H1 (cell line): ENCODE data around the gene WDR43. TPM values are rescaled to one million over a fixed set of nuclear protein-coding genes. Genes with fewer than 3 reads are reported as not detected.

ENCODE experiments used
- CTBP2 ChIP-seq: IDR thresholded peaks from 2 replicates; pipeline ENCODE4 v1.7.0; 2011; ENCODE audit warnings: borderline replicate concordance, mild to moderate bottlenecking, moderate library complexity, mixed read lengths, low read length; ENCODE audit not compliant: insufficient read depth, insufficient read length
- SIN3A ChIP-seq, 2 experiments: IDR thresholded peaks in 1 of 2; conservative IDR thresholded peaks in 1 of 2; 2 replicates each; pipeline ENCODE4 v1.6.1; 2011 to 2012; ENCODE audit warnings: low read length in 2 of 2, improper control_type of control experiment in 1 of 2, low read depth in 1 of 2, mild to moderate bottlenecking in 1 of 2
- polyA plus RNA-seq, 7 experiments: library from polyadenylated mRNA; depleted of rRNA in 3 of 7; stranded (reverse) in 5 of 7; unstranded in 2 of 7; fragments of >200 nt in 5 of 7; fragments of 200-250 nt in 2 of 7; gene quantifications; 1 replicate in 5 of 7; 2 replicates in 1 of 7; 4 replicates in 1 of 7; pipeline versions ENCODE4 v1.2.1 to v1.2.3, GENCODE V29; 2011 to 2013; ENCODE audit warnings: missing spikeins in 2 of 7, mixed read lengths in 2 of 7
- small RNA-seq: library from polyadenylated mRNA; stranded (forward); fragments of <200 nt; extraction: miRNeasy Mini kit (QIAGEN cat#:217004); gene quantifications from one replicate; pipeline ENCODE3, GENCODE V24; 2013; ENCODE audit not compliant: insufficient read depth
- total RNA-seq: library from RNA; stranded (reverse); fragmentation: NEBNext Ultra II Directional; extraction: Animal tissue kit (Norgen Biotek cat#: 25700); gene quantifications from 2 replicates; pipeline ENCODE4 v1.2.1, GENCODE V29; 2021

The WDR43 gene
- total and polyA plus RNA-seq, 2 of the 8 experiments (the other 6 are each of a cell fraction or from before 2014, with no cell fraction given): 57.8 to 142 TPM

DNA sequence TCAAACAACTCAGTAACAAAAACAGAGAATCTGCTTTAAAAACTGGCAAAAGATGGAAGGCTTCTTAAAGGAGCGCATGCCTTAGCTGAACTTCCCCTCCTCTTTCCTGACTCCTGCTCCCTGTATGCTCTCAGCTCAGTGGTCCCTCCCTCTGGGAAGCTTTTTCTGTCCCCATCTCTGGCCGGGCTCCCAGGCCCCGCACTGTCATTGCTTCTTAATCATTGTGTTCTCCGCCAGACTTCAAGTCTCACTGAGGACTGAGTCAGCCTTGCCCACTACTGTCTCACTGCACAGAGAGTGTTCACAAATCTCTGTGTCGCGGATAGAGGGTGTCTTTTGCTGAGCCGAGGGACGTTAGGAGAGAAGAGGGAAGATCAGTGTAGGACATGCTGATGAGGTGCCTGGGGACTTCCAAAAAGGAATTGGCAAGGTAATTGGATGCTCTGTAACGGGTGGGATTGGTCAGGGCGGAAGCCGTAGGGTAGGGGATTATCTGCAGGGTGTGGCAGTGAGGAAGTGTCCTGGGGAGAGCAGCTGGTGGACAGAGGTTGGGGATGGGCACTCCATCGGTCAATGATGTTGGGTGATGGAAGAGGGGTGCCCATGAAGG lies 102.9 kb downstream of the WDR43 start (continued):
- no peak for TF ChIP-seq CTBP2
- no peak for TF ChIP-seq SIN3A (conservative IDR thresholded peaks at IDR 0.05 in 1 of 2, IDR thresholded peaks at IDR 0.05 in 1 of 2; ENCODE audit: low read depth in 1 of 2, low read length in 2 of 2)

Small RNA genes within 50 kb of the gene (small RNA-seq; reads per million reads assigned to genes)
- gene RF00019 (not detected), gene SNORD53 (32.6 reads per million, percentile 95 among the genes with 10 or more reads in this experiment), gene SNORD53B (97.7 reads per million, percentile 97 among the genes with 10 or more reads in this experiment), gene SNORD92 (141 reads per million, percentile 98 among the genes with 10 or more reads in this experiment)

Other genes with a start within 250 kb of the WDR43 start
- 158 and 165 TPM in 2 replicates for gene PPP1CB, start 142.8 kb upstream of the WDR43 start, total RNA-seq
- 15.5 and 30.7 TPM in 2 replicates for gene PPP1CB, start 142.8 kb upstream of the WDR43 start, polyA plus RNA-seq (2011; rRNA removed)
- 0.27 and 0.35 TPM in 2 replicates for gene SPDYA, start 83.8 kb upstream of the WDR43 start, total RNA-seq
- 0.09 and 0.12 TPM in 2 replicates for gene SPDYA, start 83.8 kb upstream of the WDR43 start, polyA plus RNA-seq (2011; rRNA removed)
- 27.8 and 30.1 TPM in 2 replicates for gene TRMT61B, start 24.4 kb upstream of the WDR43 start, total RNA-seq
- gene TRMT61B, start 24.4 kb upstream of the WDR43 start, polyA plus RNA-seq (2011; rRNA removed): 8.2 and 10.4 TPM in 2 replicates
- gene TOGARAM2, start 86.6 kb downstream of the WDR43 start, total RNA-seq: 0.59 and 1.4 TPM in 2 replicates
- 0.42 and 0.63 TPM in 2 replicates for gene TOGARAM2, start 86.6 kb downstream of the WDR43 start, polyA plus RNA-seq (2011; rRNA removed)
- not detected in 2 replicates for gene PCARE, start 179.9 kb downstream of the WDR43 start, total RNA-seq
- gene PCARE, start 179.9 kb downstream of the WDR43 start, polyA plus RNA-seq (2011; rRNA removed): not detected in 2 replicates
- 0.09 TPM in 1 of 2 replicates, not detected in the other for gene CLIP4, start 220.7 kb downstream of the WDR43 start, total RNA-seq
- 0.02 and 0.08 TPM in 2 replicates for gene CLIP4, start 220.7 kb downstream of the WDR43 start, polyA plus RNA-seq (2011; rRNA removed)